SH-SY5Y (cell line): ENCODE measurements around the gene SOCS6.

Source experiments
- GATA2 ChIP-seq: IDR thresholded peaks from 2 replicates; pipeline ENCODE4 v1.6.1; 2011; ENCODE audit warnings: mild to moderate bottlenecking, low read depth, low read length
- GATA3 ChIP-seq: IDR thresholded peaks from 2 replicates; pipeline ENCODE4 v1.6.1; 2011; ENCODE audit warnings: low read depth, mild to moderate bottlenecking, low read length, moderate library complexity

- TF ChIP-seq GATA2: no peak
- TF ChIP-seq GATA3: no peak
Measured at GRCh38 chr18:70372450-70373041, 83.7 kb downstream of the SOCS6 start.
